ENCODE measurements around the gene TSPAN11. TPM values are rescaled to one million over a fixed set of nuclear protein-coding genes. Genes with fewer than 3 reads are reported as not detected.

The TSPAN11 gene
- total and polyA plus RNA-seq, 2 of the 8 experiments (the other 6 are each of a cell fraction or from before 2014, with no cell fraction given): 3.9 to 8.2 TPM

DNA sequence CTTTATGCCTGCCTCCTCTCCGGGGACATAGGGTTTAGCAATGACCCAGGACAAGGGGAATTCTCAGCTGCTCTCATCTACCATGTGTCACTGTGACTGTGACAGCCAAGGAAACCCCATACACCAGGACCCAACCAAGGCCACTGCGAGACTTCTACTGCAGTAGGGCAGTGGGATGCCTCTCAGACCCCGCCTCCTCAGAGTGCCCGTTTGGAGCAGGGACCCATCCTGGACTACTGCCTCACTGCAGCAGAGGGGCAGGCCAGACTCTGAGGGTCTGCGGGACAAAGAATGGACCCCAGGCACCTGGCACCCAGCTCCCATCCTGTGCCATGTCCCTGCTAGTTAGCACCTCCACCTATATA, 75.8 kb downstream of the TSPAN11 start:
- H3K36me3 ChIP-seq (ENCODE audit: control insufficient read depth in 2 of 4, insufficient read depth in 4 of 4, low read length in 3 of 4): no peaks in the 10 kb centered on the region; a peak in 1 of 8 replicates
- no peak overlapping the region for H2BK5ac ChIP-seq (ENCODE audit: low read depth, low read length)
- H3K79me2 ChIP-seq (ENCODE audit: control insufficient read depth in 1 of 2, insufficient read depth in 2 of 2, low read length in 2 of 2): no peaks in the 10 kb centered on the region
- H4K20me1 ChIP-seq (replicated peaks in 1 of 2; ENCODE audit: control insufficient read depth in 1 of 2, insufficient read depth in 2 of 2, low read length in 2 of 2): peaks cover 0 to 2% of the 10 kb centered on the region in 2 experiments
- FAIRE-seq: no peak
- no peaks in the 10 kb centered on the region; a peak in 1 of 7 replicates for H3K27me3 ChIP-seq (replicated peaks in 1 of 4; ENCODE audit: control insufficient read depth in 3 of 4, extremely low read depth in 1 of 4, insufficient read depth in 3 of 4, low read length in 3 of 4)
- no peak overlapping the region for H3K9ac ChIP-seq (replicated peaks in 1 of 4; ENCODE audit: extremely low read depth in 1 of 4, low read depth in 3 of 4, low read length in 3 of 4)
- WGBS, 2 experiments (ENCODE audit: extremely low coverage in 1 of 2, insufficient coverage in 1 of 2, insufficient read length in 1 of 2, insufficient replicate concordance in 2 of 2, low coverage in 1 of 2, low lambda C conversion rate in 2 of 2, missing lambda C conversion rate in 1 of 2): 87% methylated on average over 5 of the region's 5 CpGs; no CpG with 5 or more reads in 1 of the 2 experiments
- no peak overlapping the region for H4K8ac ChIP-seq (ENCODE audit: extremely low read depth, insufficient read depth, low read length)
- H3K27ac ChIP-seq (ENCODE audit: low read depth, low read length): no peak overlapping the region
- H3K4me3 ChIP-seq (ENCODE audit: extremely low read depth in 1 of 4, insufficient read depth in 2 of 4, low read depth in 3 of 4, low read length in 4 of 4): no peak overlapping the region
- no peak overlapping the region for H2AFZ ChIP-seq (ENCODE audit: low read length)
- no peak overlapping the region for H3K23ac ChIP-seq (ENCODE audit: insufficient read length)
- no peaks in the 10 kb centered on the region for H3K9me3 ChIP-seq (ENCODE audit: insufficient read depth in 2 of 2, low read depth in 1 of 2, low read length in 1 of 2)
- H4K5ac ChIP-seq (ENCODE audit: insufficient read length, low read depth, low read length): no peak overlapping the region
- H3K56ac ChIP-seq (replicated peaks; ENCODE audit: insufficient read length, low read depth, low read length): no peak overlapping the region
- H4K91ac ChIP-seq (replicated peaks; ENCODE audit: insufficient read length, low read length): no peak overlapping the region
- no peak overlapping the region for H3K4ac ChIP-seq (replicated peaks; ENCODE audit: insufficient read length, low read depth, low read length)
- no peak overlapping the region for H2BK15ac ChIP-seq (ENCODE audit: low read length)
- no peak overlapping the region for H2AK5ac ChIP-seq (ENCODE audit: low read depth, low read length)
- no peak overlapping the region for H3K18ac ChIP-seq (ENCODE audit: extremely low read depth, low read length)
- no peaks in the 10 kb centered on the region for H3K23me2 ChIP-seq (ENCODE audit: low read depth, low read length)
- no peak overlapping the region for H2BK20ac ChIP-seq (ENCODE audit: low read length)
- no peaks in the 10 kb centered on the region; a peak in 2 of 7 replicates for H3K4me1 ChIP-seq (replicated peaks in 1 of 4; ENCODE audit: control insufficient read depth in 3 of 4, insufficient read depth in 4 of 4, low read length in 3 of 4)
- no peak overlapping the region for H3K4me2 ChIP-seq (ENCODE audit: insufficient read depth in 1 of 2, low read depth in 2 of 2, low read length in 2 of 2)
- no peaks in the 10 kb centered on the region for H3K79me1 ChIP-seq (ENCODE audit: low read depth, low read length)
- no peak for DNase-seq (ENCODE audit: low read depth in 1 of 2, low spot score in 2 of 2)
- 0 out of 2 replicates have a peak overlapping the region, but pooled peaks have one; percentile 17 for H2BK12ac ChIP-seq (ENCODE audit: low read depth, low read length)
- ChIA-PET POLR2A (ENCODE audit: partially characterized antibody) (no interaction called here), CTCF (ENCODE audit: partially characterized antibody) (interaction anchor here (7.4 kb wide), 1 partner anchor 16 kb away, joined by 49 read pairs; no protein-coding TSS in a partner anchor)
- H3K14ac ChIP-seq (ENCODE audit: insufficient read length): no peak overlapping the region
- no peak overlapping the region for H2BK120ac ChIP-seq (replicated peaks; ENCODE audit: low read depth, low read length)
- TF ChIP-seq CHD1 (IDR thresholded peaks at IDR 0.05; ENCODE audit: low read depth, low read length): no peak
- no peak for TF ChIP-seq POLR2A (IDR thresholded peaks at IDR 0.05; ENCODE audit: control extremely low read depth in 1 of 2, low read depth in 2 of 2, low read length in 2 of 2)
- no peak for TF ChIP-seq SP4 (IDR thresholded peaks at IDR 0.05; ENCODE audit: low read length)
- TF ChIP-seq EZH2 (IDR thresholded peaks at IDR 0.05; ENCODE audit: low read depth, low read length, severe bottlenecking): no peak
- TF ChIP-seq, protein P1, sequence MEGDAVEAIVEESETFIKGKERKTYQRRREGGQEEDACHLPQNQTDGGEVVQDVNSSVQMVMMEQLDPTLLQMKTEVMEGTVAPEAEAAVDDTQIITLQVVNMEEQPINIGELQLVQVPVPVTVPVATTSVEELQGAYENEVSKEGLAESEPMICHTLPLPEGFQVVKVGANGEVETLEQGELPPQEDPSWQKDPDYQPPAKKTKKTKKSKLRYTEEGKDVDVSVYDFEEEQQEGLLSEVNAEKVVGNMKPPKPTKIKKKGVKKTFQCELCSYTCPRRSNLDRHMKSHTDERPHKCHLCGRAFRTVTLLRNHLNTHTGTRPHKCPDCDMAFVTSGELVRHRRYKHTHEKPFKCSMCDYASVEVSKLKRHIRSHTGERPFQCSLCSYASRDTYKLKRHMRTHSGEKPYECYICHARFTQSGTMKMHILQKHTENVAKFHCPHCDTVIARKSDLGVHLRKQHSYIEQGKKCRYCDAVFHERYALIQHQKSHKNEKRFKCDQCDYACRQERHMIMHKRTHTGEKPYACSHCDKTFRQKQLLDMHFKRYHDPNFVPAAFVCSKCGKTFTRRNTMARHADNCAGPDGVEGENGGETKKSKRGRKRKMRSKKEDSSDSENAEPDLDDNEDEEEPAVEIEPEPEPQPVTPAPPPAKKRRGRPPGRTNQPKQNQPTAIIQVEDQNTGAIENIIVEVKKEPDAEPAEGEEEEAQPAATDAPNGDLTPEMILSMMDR (IDR thresholded peaks at IDR 0.05; ENCODE audit: control extremely low read depth in 1 of 3, insufficient read depth in 1 of 3, low read depth in 1 of 3, low read length in 3 of 3): no peak
- no peak for TF ChIP-seq TAF1 (IDR thresholded peaks at IDR 0.05; ENCODE audit: low read depth, low read length)
- no peak for TF ChIP-seq BCL11A (IDR thresholded peaks at IDR 0.05; ENCODE audit: low read depth in 2 of 2, low read length in 2 of 2)
- TF ChIP-seq RAD21 (IDR thresholded peaks at IDR 0.05 in 1 of 2, conservative IDR thresholded peaks at IDR 0.05 in 1 of 2; ENCODE audit: low read depth in 2 of 2, low read length in 2 of 2): no peak
- TF ChIP-seq SIRT6 (IDR thresholded peaks at IDR 0.05; ENCODE audit: low read length): no peak
- TF ChIP-seq TAF7 (optimal IDR thresholded peaks at IDR 0.05; ENCODE audit: borderline replicate concordance, low read depth, low read length): no peak
- TF ChIP-seq SUZ12 (IDR thresholded peaks at IDR 0.05; ENCODE audit: low read length): no peak
- TF ChIP-seq NRF1 (IDR thresholded peaks at IDR 0.05; ENCODE audit: low read depth, low read length): no peak
- TF ChIP-seq BACH1 (IDR thresholded peaks at IDR 0.05; ENCODE audit: low read length): no peak

Measured in H1 (cell line).